AG04449 (cell line): Measurements from ENCODE around the gene OAS2.
A peak's percentile ranks its signal among the peaks of the same experiment; 100 is the strongest.

Source experiments
- CTCF ChIA-PET: fragments of 350-600 bp; formaldehyde crosslinking; extraction: SDS; loops from one replicate; lab custom pipeline; 2021; ENCODE audit warnings: antibody characterized with exemption; lab: Yijun Ruan, JAX
- POLR2A ChIA-PET: fragments of 400-600, 350-600 bp; formaldehyde crosslinking; extraction: SDS; loops from one replicate; lab custom pipeline; 2020; ENCODE audit warnings: antibody characterized with exemption, inconsistent platforms; lab: Yijun Ruan, JAX
- DNase-seq: peaks from one replicate; pipeline ENCODE4 v3.0.0-alpha.2; 2010; ENCODE audit warnings: low read depth, low spot score
- H3K4me3 ChIP-seq: 2 replicates; pipeline ENCODE4 v1.5.1; 2011; ENCODE audit warnings: low read depth, mild to moderate bottlenecking, control low read depth, low read length
- TF ChIP-seq, protein P1 (sequence below): IDR thresholded peaks from one replicate; pipeline ENCODE4 v1.5.1; 2011; ENCODE audit warnings: mild to moderate bottlenecking, moderate library complexity, low read length, control low read depth, inconsistent platforms; ENCODE audit not compliant: insufficient read depth; ENCODE audit errors: missing control alignments

Gene OAS2

GRCh38 chr12:112978163-112979040 lies at the start of gene OAS2:
TSS of gene OAS2 (plus strand) at chr12:112978519. CDS start at chr12:112978609, 90 bp downstream.
- TF ChIP-seq, protein P1, sequence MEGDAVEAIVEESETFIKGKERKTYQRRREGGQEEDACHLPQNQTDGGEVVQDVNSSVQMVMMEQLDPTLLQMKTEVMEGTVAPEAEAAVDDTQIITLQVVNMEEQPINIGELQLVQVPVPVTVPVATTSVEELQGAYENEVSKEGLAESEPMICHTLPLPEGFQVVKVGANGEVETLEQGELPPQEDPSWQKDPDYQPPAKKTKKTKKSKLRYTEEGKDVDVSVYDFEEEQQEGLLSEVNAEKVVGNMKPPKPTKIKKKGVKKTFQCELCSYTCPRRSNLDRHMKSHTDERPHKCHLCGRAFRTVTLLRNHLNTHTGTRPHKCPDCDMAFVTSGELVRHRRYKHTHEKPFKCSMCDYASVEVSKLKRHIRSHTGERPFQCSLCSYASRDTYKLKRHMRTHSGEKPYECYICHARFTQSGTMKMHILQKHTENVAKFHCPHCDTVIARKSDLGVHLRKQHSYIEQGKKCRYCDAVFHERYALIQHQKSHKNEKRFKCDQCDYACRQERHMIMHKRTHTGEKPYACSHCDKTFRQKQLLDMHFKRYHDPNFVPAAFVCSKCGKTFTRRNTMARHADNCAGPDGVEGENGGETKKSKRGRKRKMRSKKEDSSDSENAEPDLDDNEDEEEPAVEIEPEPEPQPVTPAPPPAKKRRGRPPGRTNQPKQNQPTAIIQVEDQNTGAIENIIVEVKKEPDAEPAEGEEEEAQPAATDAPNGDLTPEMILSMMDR, result no peak
- ChIA-PET CTCF (interaction anchor here (1.3 to 3.3 kb wide), 3 partner anchors 15 to 70 kb away, joined by 3 to 16 read pairs (median 3); no protein-coding TSS in a partner anchor), POLR2A (no interaction called here)
- peak within 1 kb of the TSS; percentile 36 for H3K4me3 ChIP-seq
- peak; percentile 26 for DNase-seq

GRCh38 chr12:112928978-112929377 lies 49.3 kb upstream of the OAS2 start:
- POLR2A ChIA-PET, result no interaction called here
- DNase-seq, result no peak
- CTCF ChIA-PET, result no interaction called here
- H3K4me3 ChIP-seq, result no peak overlapping the region
- TF ChIP-seq, protein P1, result no peak

DNA sequence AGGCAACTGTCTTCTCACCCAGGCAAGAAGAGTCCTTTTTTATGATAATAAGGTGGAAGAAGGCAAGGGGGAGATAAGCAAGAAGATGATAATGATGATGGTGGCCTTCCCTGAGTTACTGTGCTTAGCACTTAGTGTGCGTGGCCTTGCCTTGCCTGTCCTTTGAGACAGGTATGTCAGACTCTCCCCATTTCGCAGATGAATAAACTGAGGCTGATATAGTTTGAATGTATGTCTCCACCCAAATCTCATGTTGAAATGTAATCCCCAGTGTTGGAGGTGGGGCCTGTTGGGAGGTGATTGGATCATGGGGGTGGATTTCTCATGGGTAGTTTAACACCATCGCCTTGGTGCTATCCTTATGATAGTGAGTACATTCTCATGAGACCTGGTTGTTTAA lies 48.6 kb upstream of the OAS2 start:
- POLR2A ChIA-PET, result no interaction called here
- H3K4me3 ChIP-seq, result no peak overlapping the region
- CTCF ChIA-PET, result no interaction called here
- TF ChIP-seq, protein P1, result no peak
- no peak for DNase-seq

DNA sequence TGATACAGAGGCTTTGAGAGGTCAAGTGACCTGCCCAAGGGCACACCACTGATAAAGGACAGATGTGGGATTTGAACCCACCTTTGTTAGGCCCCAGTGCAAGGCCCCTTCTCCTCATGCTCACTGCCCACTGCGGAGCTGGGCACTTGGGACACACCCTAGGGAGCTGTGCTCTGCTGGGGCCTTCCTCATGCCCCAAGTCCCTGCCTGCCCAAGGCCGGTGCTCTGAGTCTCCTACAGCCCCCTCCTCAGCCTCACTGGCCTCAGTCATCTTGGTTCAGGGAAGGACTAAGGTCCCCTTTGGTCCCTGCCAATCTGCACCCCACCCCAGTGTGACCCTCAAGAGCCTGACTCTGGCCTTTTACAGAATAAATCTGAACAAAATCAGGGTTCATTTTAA lies 48.0 kb upstream of the OAS2 start:
- H3K4me3 ChIP-seq, result no peak overlapping the region
- ChIA-PET POLR2A (no interaction called here), CTCF (no interaction called here)
- TF ChIP-seq, protein P1, result no peak
- DNase-seq, result no peak

DNA sequence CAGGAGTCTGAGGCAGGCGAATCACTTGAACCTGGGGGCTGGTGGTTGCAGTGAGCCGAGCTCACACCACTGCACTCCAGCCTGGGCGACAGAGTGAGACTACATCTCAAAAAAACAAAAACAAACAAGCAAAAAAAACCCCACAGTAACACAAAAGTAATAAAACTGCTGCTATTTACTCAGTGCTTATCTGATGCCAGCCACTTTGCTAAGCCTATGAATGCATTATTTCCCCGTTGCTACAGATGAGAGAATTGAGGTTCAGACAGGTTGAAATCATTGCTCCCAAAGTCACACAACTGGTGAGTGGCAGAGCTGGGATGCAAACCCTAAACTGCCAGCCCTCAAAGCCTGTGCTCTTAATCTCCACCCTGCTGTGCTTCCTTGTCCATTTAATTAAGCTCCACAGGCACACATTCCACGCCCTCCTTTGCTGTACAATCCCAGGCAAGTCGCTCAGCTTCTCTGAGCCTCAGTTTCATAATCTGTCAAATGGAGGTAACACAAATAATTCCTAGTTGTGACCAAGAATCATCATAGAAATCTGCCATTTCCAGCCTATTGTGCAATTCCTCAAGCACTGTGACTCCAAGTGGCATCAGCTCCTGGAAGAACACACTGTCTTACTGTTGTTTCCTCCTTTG lies 45.7 kb upstream of the OAS2 start:
- TF ChIP-seq, protein P1, result no peak
- DNase-seq, result no peak
- H3K4me3 ChIP-seq, result no peak overlapping the region
- ChIA-PET CTCF (interaction anchor here (1.5 kb wide), 1 partner anchor 32 kb away, joined by 3 read pairs; no protein-coding TSS in a partner anchor), POLR2A (no interaction called here)

GRCh38 chr12:112933129-112933505 lies 45.2 kb upstream of the OAS2 start:
- no peak overlapping the region for H3K4me3 ChIP-seq
- TF ChIP-seq, protein P1, result no peak
- DNase-seq, result no peak
- POLR2A ChIA-PET, result no interaction called here
- CTCF ChIA-PET, result interaction anchor here (1.5 kb wide), 1 partner anchor 33 kb away, joined by 3 read pairs; no protein-coding TSS in a partner anchor
